KG1 (cell line): Measurements from ENCODE around the gene KIAA0753.
"Not testable (repeated sequence)": the region's sequence is repeated elsewhere in the genome, so short reads cannot be mapped to it uniquely, and the experiment has no call there.

Experiments used
- DNase-seq: peaks from one replicate; lab custom pipeline; 2025; lab: John Stamatoyannopoulos, UW

KIAA0753 gene

DNA sequence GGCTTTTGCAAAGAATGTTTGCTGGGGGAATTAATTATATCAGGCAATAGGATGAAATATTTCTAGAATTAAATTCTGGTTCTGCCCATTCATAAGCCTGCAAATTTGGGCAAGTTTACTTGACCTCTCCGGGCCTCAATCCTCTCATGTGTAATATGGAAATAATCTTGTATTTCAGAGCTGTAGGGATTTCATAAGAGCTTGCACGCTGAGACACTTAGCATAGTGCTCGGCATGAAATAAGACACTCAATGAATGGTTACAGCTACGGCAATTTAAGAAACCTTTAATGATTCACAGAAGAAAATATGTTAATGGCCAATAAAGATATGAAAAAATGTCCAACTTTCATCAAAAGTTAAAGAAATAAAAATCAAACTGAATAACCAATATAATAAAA, 43.6 kb downstream of the KIAA0753 start:
- DNase-seq: no peak

DNA sequence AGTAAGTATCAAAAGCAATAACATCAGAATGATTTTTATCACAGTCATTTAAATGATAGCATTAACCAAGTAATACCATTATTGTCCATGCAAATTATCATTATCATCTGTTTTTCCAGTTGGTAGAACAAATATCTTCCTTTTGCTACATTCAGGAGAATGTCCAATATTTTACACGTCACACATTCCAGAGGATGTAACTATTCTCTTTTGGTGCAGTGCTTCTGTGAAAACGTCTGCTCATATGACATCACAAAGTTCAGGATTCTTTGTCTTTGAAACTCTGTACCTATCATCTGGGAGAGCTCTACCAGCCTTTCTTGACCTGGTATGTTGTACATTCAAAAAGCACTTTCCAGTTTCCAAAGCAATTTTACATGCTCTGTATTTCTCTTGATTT, 44.0 kb downstream of the KIAA0753 start:
- DNase-seq: no peak

DNA sequence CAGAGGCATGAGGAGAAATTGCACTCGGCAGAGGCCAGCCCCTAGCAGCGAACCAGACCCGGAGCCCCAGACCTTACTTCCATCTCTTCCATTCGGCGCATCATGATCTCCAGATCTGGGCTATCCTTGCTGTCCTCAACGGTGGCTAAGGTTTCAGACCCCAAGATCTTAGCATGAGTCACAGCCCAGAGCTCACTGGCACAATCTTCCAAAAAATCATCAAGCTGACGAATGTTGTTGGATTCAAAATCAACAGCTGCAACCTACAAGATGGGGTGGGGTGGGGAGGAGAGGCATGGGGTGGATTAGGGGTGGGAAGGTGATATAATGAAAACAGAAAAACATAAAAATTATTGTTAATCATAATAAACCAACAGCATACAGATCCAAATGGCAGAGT, 44.4 kb downstream of the KIAA0753 start:
- no peak for DNase-seq

DNA sequence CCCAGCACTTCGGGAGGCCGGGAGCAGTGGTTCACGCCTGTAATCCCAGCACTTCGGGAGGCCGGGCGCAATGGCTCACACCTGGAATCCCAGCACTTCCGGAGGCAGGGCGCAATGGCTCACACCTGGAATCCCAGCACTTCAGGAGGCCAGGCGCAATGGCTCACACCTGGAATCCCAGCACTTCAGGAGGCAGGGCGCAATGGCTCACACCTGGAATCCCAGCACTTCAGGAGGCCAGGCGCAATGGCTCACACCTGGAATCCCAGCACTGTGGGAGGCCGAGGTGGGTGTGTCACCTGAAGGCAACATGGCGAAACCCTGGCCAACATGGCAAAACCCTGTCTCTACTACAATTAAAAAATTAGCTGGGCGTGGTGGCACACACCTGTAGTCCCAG, 47.1 kb downstream of the KIAA0753 start:
- not testable (repeated sequence) for DNase-seq

DNA sequence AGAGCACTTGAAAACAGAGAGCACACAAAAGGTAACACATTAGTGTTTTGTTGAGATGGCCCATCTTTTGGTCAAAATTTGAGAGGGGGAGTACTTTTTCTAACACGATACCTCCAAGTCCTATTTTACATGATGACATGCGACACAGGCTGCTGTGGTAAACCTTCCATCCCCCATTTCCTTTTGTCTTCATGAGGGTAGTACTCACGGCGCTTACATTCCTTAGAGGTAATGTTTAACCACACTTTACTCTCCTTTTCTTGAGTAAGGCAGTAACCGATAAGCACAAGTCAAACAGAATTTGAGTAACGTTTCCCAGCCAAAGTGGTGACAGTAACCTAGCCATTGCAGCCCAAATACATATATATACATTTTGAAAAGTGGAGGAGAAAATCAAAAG, 48.3 kb downstream of the KIAA0753 start:
- no peak for DNase-seq

DNA sequence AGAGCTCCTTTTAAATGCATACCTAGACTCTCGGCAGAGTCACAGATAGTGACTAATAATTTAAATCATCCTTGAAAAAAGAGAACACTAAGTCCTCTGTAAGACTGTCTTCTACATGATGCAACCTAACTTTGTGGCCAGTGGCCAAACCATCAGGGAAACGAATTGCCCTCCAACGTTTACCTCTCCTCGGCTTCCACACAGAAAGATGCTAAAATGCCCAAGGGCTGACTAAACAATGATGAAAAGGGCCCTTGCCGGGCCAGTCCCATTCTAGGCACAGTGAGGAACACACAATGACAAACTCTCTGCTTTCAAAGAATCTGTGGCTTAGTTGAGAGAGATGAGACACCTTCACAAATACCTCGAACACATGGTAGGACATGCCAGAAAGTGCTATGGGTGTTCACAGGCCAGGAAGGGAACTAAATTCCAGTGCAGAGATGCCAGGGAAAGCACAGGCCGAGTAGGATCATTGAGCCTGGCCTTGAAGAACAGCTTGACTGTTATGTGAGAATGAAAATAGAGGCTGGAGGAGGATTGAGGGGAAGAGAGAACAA, 48.8 kb downstream of the KIAA0753 start:
- DNase-seq: no peak

DNA sequence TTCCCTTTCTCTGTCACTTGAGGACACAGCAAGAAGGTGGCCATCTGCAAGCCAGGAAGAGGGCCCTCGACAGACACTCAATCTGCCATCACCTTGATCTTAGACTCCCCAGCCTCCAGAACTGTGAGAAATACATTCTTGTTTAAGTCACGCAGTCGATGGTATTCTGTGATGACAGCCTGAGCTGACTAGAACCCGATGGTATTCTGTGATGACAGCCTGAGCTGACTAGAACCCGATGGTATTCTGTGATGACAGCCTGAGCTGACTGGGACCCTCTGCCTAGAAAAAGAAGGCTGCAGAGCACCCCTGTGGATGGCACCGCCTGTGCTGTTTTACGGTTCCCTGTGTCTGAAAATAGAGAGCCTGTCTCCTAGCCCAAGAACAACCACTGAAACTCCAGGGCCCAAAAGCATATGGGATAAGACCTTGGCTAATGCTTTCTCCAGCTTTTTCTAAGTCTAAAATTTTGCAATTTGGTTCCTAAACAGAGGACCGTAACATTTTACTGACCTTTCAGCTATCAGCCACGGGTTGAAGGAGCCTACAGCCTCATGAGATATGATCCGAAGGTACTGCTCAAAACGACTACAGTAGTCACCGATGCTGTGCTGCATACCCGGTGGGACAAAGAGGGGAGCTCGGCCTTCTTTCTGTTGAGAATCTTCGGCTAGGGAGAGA, 51.1 kb downstream of the KIAA0753 start:
- DNase-seq: no peak

DNA sequence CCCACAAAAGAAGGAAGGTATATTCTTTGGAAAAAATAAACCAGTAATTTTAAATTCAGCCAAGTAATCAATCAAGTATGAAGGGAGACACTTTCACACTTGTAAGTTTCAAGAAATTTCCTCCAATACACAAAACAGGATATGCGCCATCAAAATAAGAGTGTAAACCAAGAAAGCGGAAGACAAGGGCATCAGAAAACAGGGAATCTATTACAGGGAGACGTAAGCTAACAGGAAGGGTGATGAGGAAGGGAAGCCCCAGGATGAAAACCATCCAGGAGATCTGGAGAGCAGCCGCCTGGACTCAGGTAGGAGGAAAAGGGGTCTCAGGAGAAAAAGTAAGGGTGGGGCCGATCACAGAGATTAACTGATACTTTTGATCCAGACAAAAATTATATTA, 52.3 kb downstream of the KIAA0753 start:
- DNase-seq: no peak

DNA sequence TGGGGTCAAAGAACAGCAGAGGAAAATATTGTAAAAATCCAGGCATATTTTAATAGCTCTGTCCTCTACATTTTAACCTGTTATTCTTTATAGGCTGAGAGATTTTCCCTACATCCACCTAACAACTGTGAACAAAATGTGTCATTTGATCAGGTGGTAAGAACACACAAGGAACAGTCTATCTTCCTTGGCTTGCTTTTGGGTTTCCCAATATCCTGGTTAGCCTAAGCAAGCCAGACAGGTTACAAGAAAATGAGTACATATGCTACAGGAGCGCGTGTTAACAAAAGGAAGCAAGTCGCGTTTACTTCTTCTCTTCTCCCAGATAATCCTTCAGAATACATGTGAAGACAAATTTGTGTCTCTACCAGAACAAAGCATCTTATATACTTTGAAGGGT, 53.2 kb downstream of the KIAA0753 start:
- DNase-seq: no peak

DNA sequence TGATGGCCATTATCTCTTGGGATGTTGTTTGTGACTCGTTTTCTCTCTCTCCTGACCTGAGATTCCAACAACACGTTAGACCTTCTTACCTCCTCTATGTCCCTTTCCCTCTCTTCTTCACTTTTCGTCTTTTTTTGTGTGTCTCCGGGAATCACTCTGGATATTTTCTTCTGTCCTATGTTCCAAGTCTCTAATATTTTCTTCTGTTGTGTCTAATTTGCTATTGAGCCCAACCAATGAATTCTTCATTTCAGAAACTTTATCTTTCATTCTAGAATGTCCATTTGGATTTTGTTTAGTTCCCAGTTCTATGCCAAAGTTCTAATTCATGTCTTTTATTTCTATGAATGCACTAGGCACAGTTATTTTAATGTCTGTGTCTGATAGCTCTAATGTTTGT, 57.1 kb downstream of the KIAA0753 start:
- no peak for DNase-seq

DNA sequence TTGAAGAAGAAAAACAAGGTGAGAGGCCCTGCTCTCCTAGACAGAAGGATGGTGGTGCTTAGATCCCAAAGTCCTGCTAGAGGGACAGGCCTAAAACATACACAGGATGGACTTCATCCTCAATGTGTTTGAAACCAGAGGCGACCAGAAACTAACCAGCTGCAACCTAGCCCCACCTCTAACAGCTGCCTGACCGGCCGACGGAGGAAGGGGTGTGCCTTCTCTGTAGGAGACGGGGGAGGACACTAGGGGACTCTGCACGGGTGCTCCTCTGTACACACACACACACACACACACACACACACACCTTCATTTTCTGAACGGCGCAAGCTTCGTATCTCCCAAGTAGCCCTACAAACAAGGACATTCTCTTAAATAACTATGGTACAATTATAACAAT, 59.9 kb downstream of the KIAA0753 start:
- no peak for DNase-seq

DNA sequence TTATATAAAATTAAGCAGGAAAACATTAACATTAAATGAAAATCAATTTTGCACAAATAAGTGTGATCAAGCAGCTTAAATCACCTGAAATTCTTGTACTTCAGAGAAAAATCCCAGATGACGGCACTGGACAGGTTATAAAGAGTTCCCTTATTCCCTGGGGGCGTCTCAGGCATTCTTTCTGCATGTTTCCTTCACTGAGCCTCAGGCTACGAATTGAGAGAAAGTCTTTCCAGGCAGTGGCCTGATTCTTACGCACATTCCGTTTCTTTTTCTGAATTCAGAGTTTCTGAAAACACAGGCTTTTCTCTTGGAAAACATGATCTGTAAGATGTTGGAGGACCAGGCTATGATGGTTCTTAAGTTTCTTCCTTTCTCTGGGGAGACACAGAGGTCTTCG, 62.0 kb downstream of the KIAA0753 start:
- DNase-seq: no peak

DNA sequence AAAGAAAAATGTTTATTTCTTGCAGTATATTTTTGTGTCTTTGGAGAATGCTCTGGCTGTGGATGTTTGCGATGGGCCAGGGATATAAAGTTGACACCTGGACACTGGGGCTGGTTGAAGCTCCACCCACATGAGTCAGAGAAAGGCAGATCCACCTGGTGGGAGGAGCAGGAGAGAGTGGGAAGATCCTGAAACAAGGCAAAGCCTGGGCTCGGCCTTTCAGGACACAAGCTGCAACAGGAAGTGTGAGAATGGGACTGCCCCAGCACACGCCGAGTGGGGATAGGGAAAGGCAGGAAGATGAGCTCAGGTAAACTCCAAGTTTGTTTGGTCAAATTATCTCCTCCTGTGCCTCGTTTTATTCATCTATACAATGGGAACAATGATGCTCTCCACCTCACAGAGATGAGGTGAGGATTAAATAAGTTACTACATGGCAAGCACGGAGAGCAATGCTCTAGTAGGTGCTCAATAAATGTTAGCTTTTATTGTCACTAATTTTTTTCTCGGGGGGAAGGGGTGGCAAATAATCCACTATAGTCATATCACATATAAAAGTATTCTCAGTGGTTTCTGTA, 62.7 kb downstream of the KIAA0753 start:
- DNase-seq: no peak

DNA sequence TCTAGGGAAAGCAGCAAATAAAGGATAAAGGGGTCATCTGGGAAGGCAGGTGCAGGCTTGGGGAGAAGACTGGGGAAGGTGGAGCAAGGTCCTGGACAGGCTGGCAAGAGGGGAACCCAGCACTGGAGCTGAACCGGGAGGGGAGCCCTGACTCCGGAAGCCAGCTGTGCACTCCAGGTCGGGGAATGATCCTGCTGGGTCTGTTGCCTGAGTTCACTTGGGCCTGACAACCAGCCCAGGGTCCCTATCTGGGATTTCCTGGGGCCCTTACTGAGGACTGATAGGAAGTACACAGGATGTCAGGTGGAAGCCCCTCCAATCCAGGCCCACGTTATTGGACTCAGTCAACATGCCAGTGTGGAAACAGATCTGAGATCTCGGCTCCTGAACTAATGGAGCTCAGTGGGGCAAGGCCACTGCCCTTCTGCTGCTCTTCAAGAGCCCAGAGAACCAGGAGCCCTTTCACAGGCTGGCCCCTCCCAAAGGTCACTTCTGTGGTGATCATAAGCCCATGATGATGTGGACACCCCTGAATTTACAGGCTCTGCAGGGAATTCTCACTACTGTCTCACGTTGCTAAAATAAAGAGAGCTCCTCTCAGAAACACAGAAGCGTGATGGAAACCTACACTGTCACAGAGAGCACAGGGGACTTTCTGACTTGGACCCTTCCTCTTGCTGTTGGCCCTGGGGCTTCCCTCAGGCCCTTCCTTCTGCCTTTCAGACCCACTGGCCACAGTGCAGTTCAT, 64.3 kb downstream of the KIAA0753 start:
- no peak for DNase-seq

DNA sequence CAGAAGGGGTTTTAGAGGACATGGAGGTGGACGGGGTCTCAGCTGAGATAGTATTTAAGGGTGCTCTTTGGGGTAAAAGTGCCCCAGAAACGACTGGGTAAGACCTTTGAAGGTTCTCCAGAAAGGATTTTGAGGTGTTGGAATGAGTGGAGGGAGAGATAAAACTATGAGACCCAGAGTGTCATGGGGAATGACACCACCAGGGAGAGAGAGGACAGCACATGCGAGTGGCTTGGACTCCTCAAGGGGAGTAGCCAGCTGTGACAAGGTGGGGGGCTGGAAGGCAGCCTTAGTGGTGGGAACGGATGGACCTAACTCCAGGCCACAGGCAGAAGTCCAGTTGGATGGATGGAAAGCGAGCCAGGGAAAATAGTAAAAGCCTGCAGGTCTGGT, 64.9 kb downstream of the KIAA0753 start:
- no peak for DNase-seq

DNA sequence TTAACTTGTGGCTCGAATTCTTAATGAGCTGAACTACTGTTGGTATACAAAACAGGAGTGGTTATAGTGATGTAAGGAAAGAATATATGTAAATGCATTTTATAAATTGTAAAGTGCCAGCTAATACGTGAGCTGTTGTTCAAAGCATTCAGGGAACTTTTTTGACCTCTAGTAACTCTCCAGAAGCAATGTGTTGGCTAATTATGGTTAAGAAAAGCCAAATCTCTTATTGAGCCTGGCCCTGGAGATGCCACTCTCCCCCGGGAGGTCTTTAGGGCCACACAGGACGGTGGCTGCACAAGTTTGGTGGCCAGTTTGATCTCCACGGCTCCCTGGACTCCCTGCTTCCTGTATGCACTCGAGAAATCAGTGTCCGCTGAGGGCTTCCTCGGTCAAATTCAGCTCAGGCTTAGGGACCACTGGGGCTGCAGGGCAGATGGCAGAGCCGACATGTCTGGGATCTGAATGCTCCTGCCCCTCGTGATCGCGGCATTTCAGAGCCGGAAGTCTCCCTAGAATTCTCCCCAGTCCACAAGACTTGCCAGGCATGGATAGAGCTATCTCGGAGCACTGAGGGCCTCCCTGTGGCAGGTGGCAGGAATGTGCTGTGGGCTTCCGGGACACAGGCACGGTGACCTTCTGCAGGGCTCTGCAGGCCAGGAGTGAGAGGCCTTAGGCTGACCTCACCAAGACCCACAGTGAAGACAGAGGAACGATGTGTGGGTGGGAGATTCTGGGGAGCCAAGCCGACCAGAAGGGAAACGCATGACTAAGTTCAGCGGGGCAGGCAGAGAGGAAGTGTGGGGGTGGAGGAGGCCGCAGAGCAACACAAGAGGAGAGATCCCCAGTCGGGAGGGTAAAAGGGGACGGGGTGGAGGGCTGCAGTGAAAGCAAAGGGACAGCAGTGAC, 65.6 kb downstream of the KIAA0753 start:
- no peak for DNase-seq

DNA sequence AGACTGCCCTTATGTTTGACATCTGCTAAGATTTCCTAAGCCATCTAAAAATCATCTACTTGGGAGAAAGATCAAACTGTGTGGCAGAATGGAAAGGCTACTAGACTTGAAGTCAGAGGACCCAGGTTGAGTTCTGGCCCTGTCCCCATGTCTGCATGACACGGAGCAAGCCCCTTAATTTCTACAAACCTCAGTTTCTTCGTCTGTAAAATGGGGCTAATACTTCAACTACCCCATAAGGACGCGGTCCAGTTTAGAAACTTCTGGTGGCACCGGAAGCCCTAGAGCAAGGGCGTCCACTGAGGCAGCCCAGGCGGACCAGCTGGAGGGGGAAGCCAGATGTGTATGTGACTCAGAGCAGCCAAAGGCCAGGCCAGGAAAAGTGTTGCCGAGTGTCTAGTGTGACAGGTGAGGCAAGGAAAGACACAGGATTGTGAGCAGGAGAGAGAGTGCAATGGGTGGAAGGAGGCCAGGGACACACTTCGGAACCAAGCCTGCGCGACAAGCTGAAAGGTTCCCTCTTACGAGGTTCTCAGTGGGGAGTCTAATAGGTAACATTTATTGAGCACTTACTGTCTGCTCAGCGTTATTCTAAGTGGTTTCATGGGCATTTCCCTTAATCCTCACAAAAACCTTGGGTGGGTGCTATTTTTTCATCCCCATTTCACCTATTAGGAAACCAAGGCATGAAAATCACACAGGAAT, 66.4 kb downstream of the KIAA0753 start:
- DNase-seq: no peak

DNA sequence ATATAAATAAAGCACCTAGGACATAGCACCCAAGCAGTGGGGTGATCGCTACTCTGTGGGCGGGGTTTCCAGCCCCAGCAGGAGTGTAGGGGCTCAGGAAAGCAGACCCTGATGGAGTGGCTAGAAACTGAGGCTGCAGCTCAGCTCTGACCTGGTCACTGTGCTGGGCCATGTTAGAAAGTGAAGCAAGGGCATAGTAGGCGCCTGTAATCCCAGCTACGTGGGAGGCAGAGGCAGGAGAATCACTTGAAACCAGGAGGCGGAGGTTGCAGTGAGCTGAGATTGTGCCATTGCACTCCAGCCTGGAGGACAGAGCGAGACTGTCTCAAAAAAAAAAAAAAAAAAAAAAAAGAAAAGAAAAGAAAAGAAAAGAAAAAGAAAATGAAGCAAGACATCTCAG, 67.0 kb downstream of the KIAA0753 start:
- not testable (repeated sequence) for DNase-seq

DNA sequence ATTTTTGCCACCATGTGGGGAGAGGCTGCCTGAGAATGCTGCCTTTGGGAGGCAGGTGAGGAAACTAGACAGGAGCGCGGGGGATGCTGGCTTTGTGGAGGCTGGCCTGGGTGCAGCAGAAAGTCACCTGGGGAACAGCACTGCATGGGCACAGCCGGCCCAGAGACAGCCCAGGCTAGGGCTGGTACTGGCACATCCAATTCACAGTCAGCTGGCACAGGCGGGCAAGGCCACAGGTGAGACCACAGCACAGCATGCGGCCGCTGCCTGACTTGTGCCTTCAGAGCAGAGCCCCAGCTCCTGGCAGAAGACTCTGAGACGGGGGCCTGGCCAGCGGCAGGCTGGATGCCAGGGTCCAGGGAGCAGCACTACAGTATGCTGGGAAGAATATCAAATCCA, 67.5 kb downstream of the KIAA0753 start:
- DNase-seq: no peak

DNA sequence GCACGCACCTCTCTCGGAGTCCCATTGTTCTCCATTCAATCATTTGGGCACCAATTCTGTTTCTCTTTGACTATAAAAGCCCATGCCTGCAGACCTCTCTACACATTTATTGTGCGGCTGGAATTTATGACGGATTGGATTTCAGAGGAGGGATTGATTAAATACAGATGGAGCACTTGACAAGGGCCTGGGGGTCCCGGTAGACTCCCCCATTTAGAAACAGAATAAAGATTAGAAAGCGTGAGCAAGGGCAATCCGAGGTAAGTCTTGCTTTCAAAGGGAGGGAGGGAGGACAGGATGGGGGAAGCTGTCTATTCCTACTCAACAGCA, 69.1 kb downstream of the KIAA0753 start:
- no peak for DNase-seq

DNA sequence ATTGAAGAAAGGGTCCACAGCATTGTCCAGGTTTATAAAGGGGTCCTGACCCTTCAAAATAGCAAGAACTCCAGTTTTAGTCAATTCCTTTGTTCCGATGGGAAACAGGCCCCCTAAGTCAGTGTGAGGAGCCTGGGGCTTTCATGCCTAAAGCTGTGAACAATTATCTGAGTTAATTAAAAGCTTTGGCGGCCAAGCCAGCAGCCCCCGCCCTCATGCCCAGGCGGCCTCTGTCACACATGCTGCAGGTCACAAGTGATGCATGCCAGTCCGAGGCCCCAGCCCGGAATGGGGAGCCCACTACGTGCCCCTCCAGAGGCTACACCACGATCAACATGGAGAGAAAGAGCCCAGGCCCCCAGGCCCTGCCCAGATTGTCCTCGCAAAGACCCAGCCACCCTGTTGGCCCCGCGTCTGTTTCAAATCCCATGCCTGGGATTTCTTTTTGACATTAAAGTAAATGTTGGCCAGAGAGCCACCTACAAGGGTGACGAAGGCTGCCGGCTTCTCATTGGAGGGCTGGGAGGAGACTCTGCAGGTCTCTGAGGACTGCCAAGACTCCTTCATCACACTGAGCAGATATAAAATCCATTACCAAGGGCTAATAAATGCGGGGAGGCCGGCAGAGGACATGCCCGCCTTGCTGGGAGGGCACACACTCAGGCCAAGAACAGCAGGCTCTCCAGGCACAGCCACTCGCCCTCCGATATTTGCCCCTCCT, 69.6 kb downstream of the KIAA0753 start:
- DNase-seq: no peak
